Measurements from ENCODE around the gene ABCC1.

DNA sequence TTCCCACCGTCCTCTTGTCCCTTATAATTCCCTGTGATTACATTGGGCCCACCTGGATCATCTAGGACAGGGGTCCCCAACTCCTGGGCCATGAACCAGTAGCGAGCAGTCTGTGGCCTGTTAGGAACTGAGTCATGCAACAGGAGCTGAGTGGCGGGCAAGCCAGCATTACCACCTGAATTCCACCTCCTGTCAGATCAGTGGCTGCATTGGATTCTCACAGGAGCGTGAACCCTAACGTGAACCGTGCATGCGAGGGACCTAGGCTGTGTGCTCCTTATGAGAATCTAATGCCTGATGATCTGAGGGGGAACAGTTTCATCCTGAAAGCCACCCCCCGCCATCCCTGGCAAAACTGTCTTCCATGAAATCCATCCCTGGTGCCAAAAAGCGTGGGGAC lies 36.8 kb downstream of the ABCC1 start:
- no peak for TF ChIP-seq ZFX (IDR thresholded peaks at IDR 0.05; ENCODE audit: borderline replicate concordance)
- TF ChIP-seq, protein P1, sequence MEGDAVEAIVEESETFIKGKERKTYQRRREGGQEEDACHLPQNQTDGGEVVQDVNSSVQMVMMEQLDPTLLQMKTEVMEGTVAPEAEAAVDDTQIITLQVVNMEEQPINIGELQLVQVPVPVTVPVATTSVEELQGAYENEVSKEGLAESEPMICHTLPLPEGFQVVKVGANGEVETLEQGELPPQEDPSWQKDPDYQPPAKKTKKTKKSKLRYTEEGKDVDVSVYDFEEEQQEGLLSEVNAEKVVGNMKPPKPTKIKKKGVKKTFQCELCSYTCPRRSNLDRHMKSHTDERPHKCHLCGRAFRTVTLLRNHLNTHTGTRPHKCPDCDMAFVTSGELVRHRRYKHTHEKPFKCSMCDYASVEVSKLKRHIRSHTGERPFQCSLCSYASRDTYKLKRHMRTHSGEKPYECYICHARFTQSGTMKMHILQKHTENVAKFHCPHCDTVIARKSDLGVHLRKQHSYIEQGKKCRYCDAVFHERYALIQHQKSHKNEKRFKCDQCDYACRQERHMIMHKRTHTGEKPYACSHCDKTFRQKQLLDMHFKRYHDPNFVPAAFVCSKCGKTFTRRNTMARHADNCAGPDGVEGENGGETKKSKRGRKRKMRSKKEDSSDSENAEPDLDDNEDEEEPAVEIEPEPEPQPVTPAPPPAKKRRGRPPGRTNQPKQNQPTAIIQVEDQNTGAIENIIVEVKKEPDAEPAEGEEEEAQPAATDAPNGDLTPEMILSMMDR (IDR thresholded peaks at IDR 0.05) = no peak

Measured in 22Rv1 (cell line).